Measurements from ENCODE around the gene DCDC1. TPM values are rescaled to one million over a fixed set of nuclear protein-coding genes. Genes with fewer than 3 reads are reported as not detected.

DCDC1 gene
- total RNA-seq, 1 experiment from 2014 or later: 0.68 TPM

DNA sequence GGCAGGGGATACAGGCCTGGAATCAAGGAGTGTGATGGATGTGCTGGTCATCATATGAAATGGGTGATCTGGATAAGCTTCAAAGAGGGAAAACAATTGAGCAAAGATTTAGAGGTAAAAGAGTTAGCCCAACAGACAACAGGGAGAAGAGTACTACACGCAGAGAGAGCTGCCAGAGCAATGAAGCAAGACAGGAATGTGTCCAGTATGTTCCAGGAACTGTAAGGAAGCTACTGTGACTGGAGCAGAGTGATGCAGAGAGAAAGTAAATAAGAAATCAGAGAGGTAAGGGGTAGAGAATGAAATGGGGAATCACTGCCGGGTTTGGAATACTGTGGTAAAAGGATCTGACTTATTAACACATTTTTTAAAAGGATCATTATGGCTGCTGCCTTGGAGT is 255.1 kb downstream of the DCDC1 start:
- intact Hi-C loops (cut with micrococcal nuclease; ENCODE audit: unreplicated experiment): no loop called here
- no peaks in the 10 kb centered on the region for H3K4me1 Mint-ChIP-seq (ENCODE audit: low read depth, unreplicated experiment)
- no peaks in the 10 kb centered on the region for H3K27me3 Mint-ChIP-seq (ENCODE audit: unreplicated experiment)
- H3K4me3 Mint-ChIP-seq (ENCODE audit: low read depth, unreplicated experiment): no peak overlapping the region
- no peak overlapping the region for H3K27ac Mint-ChIP-seq (ENCODE audit: unreplicated experiment)
- TF ChIP-seq, protein P1, sequence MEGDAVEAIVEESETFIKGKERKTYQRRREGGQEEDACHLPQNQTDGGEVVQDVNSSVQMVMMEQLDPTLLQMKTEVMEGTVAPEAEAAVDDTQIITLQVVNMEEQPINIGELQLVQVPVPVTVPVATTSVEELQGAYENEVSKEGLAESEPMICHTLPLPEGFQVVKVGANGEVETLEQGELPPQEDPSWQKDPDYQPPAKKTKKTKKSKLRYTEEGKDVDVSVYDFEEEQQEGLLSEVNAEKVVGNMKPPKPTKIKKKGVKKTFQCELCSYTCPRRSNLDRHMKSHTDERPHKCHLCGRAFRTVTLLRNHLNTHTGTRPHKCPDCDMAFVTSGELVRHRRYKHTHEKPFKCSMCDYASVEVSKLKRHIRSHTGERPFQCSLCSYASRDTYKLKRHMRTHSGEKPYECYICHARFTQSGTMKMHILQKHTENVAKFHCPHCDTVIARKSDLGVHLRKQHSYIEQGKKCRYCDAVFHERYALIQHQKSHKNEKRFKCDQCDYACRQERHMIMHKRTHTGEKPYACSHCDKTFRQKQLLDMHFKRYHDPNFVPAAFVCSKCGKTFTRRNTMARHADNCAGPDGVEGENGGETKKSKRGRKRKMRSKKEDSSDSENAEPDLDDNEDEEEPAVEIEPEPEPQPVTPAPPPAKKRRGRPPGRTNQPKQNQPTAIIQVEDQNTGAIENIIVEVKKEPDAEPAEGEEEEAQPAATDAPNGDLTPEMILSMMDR (IDR thresholded peaks at IDR 0.05; ENCODE audit: unreplicated experiment): no peak
- H3K36me3 Mint-ChIP-seq (ENCODE audit: insufficient read depth, unreplicated experiment): no peaks in the 10 kb centered on the region
- BruUV-seq (replicated peaks): no TSS peak
- no peaks in the 10 kb centered on the region for H3K9me3 Mint-ChIP-seq (ENCODE audit: low read depth, unreplicated experiment)
- DNase-seq: no peak
- CTCF ChIA-PET: no interaction called here

DNA sequence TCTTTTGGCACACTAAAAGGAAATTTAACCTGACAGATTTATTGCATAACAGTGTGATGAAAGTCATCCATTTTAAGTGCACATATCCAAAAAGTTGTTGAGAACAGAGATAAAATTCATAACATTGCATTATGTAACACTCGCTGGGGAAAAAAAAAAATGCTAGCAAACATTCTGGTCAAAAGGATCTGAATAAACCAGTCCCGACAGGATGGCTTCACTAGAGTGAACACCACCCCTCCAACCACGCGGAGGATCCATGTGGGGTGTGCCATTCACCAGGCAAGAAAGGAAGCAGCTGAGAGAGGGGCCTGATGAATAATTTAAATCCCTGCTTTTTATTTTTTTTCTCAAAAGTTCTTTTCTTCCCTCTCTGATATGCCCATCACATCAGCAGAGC is 258.7 kb downstream of the DCDC1 start:
- intact Hi-C loops (cut with micrococcal nuclease; ENCODE audit: unreplicated experiment): no loop called here
- Mint-ChIP-seq H3K36me3 (ENCODE audit: insufficient read depth, unreplicated experiment) (no peaks in the 10 kb centered on the region), H3K4me1 (ENCODE audit: low read depth, unreplicated experiment) (no peaks in the 10 kb centered on the region), H3K27me3 (ENCODE audit: unreplicated experiment) (no peaks in the 10 kb centered on the region), H3K9me3 (ENCODE audit: low read depth, unreplicated experiment) (no peaks in the 10 kb centered on the region), H3K27ac (ENCODE audit: unreplicated experiment) (no peak overlapping the region), H3K4me3 (ENCODE audit: low read depth, unreplicated experiment) (no peak overlapping the region)
- no peak for DNase-seq
- no TSS peak for BruUV-seq (replicated peaks)
- TF ChIP-seq, protein P1 (IDR thresholded peaks at IDR 0.05; ENCODE audit: unreplicated experiment): no peak
- CTCF ChIA-PET: no interaction called here

DNA sequence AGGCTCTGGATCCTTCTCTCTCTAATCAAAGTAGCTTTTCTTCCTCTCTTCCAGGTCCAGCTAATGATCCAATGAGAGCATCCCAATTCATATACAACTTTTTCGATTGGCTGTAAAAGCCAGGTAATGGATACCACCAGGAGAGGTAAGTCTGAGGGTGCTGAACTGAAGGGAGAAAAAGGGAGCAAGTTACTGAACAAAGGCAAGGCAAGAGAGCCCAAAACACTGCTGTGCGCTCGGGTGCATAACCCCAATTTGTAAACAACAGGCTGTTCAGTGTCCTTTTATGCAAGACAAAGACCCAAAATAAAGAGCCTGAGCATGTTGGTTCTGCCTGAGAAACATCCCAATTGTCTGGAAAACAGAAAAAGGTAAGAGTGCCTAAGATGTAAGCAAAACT is 260.1 kb downstream of the DCDC1 start:
- H3K27ac Mint-ChIP-seq (ENCODE audit: unreplicated experiment): no peak overlapping the region
- CTCF ChIA-PET: no interaction called here
- H3K4me1 Mint-ChIP-seq (ENCODE audit: low read depth, unreplicated experiment): no peaks in the 10 kb centered on the region
- H3K36me3 Mint-ChIP-seq (ENCODE audit: insufficient read depth, unreplicated experiment): no peaks in the 10 kb centered on the region
- H3K27me3 Mint-ChIP-seq (ENCODE audit: unreplicated experiment): no peaks in the 10 kb centered on the region
- no peaks in the 10 kb centered on the region for H3K9me3 Mint-ChIP-seq (ENCODE audit: low read depth, unreplicated experiment)
- no peak for DNase-seq
- TF ChIP-seq, protein P1 (IDR thresholded peaks at IDR 0.05; ENCODE audit: unreplicated experiment): no peak
- BruUV-seq (replicated peaks): no TSS peak
- intact Hi-C loops (cut with micrococcal nuclease; ENCODE audit: unreplicated experiment): loop anchor here (5.0 kb wide), 1 partner anchor 1063 kb away; no protein-coding TSS in a partner anchor
- H3K4me3 Mint-ChIP-seq (ENCODE audit: low read depth, unreplicated experiment): no peak overlapping the region

DNA sequence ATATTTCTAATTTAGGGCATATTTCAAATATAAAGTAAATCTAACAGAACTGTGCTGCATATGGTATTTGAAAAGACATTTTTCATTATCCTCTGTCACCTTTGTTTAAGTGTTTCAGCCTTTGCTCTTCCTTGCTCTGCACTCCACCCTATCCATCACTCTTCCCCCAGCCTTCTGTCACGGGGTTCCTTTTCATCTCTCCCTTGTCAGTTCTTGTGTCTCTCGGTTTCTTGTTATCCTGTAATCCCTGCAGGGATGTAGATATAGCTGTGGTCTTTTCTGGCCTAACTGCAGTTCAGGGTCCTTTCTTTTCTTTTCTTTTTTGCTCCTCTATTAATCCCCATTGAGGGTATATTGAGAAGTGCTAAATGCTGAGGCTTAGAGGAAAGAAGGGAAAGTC is 261.9 kb downstream of the DCDC1 start:
- CTCF ChIA-PET: interaction anchor here (0.7 to 2.2 kb wide), 11 partner anchors 8 to 1190 kb away, joined by 3 to 16 read pairs (median 4); no protein-coding TSS in a partner anchor
- intact Hi-C loops (cut with micrococcal nuclease; ENCODE audit: unreplicated experiment): loop anchor here (1.0 to 5.0 kb wide), 4 partner anchors 126 to 1065 kb away; no protein-coding TSS in a partner anchor

More for the DNA sequence above, 261.9 kb downstream of the DCDC1 start:
- no peak for DNase-seq
- H3K9me3 Mint-ChIP-seq (ENCODE audit: low read depth, unreplicated experiment): no peaks in the 10 kb centered on the region
- BruUV-seq (replicated peaks): no TSS peak
- H3K27ac Mint-ChIP-seq (ENCODE audit: unreplicated experiment): no peak overlapping the region
- no peaks in the 10 kb centered on the region for H3K4me1 Mint-ChIP-seq (ENCODE audit: low read depth, unreplicated experiment)
- TF ChIP-seq, protein P1 (IDR thresholded peaks at IDR 0.05; ENCODE audit: unreplicated experiment): no peak
- no peaks in the 10 kb centered on the region for H3K36me3 Mint-ChIP-seq (ENCODE audit: insufficient read depth, unreplicated experiment)
- no peak overlapping the region for H3K4me3 Mint-ChIP-seq (ENCODE audit: low read depth, unreplicated experiment)
- no peaks in the 10 kb centered on the region for H3K27me3 Mint-ChIP-seq (ENCODE audit: unreplicated experiment)

Measured in Calu3 (cell line).